Immature natural killer cell (primary cell): ENCODE measurements around the gene CGB8. TPM values are rescaled to one million over a fixed set of nuclear protein-coding genes. Genes with fewer than 3 reads are reported as not detected.
"Not testable (repeated sequence)": the region's sequence is repeated elsewhere in the genome, so short reads cannot be mapped to it uniquely, and the experiment has no call there.

Source experiments
- DNase-seq, 3 donors: peaks; one replicate each; pipeline ENCODE4 v3.0.0; 2022; ENCODE audit warnings: mixed read lengths in 1 of 3
- H3K27ac Mint-ChIP-seq, 6 donors: one replicate each; pipeline ENCODE4 v1.8.0; 2020; ENCODE audit warnings: mixed read lengths in 6 of 6, mild to moderate bottlenecking in 5 of 6, inconsistent platforms in 4 of 6, moderate library complexity in 3 of 6
- H3K27me3 Mint-ChIP-seq, 3 donors: one replicate each; pipeline ENCODE4 v1.8.0; 2020 to 2021; ENCODE audit warnings: low read depth in 3 of 3, mild to moderate bottlenecking in 3 of 3, mixed read lengths in 3 of 3, moderate library complexity in 3 of 3, inconsistent platforms in 1 of 3
- H3K36me3 Mint-ChIP-seq, 3 donors: one replicate each; pipeline ENCODE4 v1.8.0; 2020; ENCODE audit warnings: mixed read lengths in 3 of 3, inconsistent platforms in 2 of 3, mild to moderate bottlenecking in 2 of 3
- H3K4me1 Mint-ChIP-seq, 2 donors: one replicate each; pipeline ENCODE4 v1.8.0; 2020; ENCODE audit warnings: inconsistent platforms in 2 of 2, mild to moderate bottlenecking in 2 of 2, mixed read lengths in 2 of 2, moderate library complexity in 1 of 2
- H3K4me3 Mint-ChIP-seq, 5 donors: one replicate each; pipeline ENCODE4 v1.8.0; 2020; ENCODE audit warnings: mild to moderate bottlenecking in 5 of 5, mixed read lengths in 5 of 5, inconsistent platforms in 3 of 5, moderate library complexity in 3 of 5
- H3K9me3 Mint-ChIP-seq, 6 donors: one replicate each; pipeline ENCODE4 v1.8.0; 2020; ENCODE audit warnings: mild to moderate bottlenecking in 6 of 6, mixed read lengths in 6 of 6, inconsistent platforms in 4 of 6, moderate library complexity in 3 of 6
- polyA plus RNA-seq, 3 donors: library from polyadenylated mRNA; unstranded; fragments of 300-500 nt; fragmentation: Illumina TruSeq; gene quantifications; one replicate each; pipeline ENCODE4 v1.2.3, GENCODE V29; 2021

The CGB8 gene
- polyA plus RNA-seq, 3 donors from 2014 or later: not detected

GRCh38 chr19:49058562-49058961 lies 9.7 kb upstream of the CGB8 start:
- Mint-ChIP-seq H3K4me3 (no peak overlapping the region), H3K27ac (no peak overlapping the region), H3K36me3 (peaks cover 0 to 5% (median 4%) of the 10 kb centered on the region in 3 donors), H3K27me3 (peaks cover 10 to 20% (median 15%) of the 10 kb centered on the region in 3 donors), H3K4me1 (peaks cover 18 to 20% of the 10 kb centered on the region in 2 donors), H3K9me3 (no peaks in the 10 kb centered on the region)
- DNase-seq: no peak

- peaks cover 10 to 20% (median 13%) of the 10 kb centered on the region in 3 donors for H3K27me3 Mint-ChIP-seq
- peak within 1 kb of the TSS in 2 of 6 donors; percentile 27 to 46 for H3K27ac Mint-ChIP-seq
- DNase-seq: peak in 1 of 3 donors; percentile 19
- peaks cover 18 to 20% of the 10 kb centered on the region in 2 donors for H3K4me1 Mint-ChIP-seq
- no peaks in the 10 kb centered on the region for H3K9me3 Mint-ChIP-seq
- H3K4me3 Mint-ChIP-seq: peak within 1 kb of the TSS; percentile 81 to 92 (median 89)
- H3K36me3 Mint-ChIP-seq: peaks cover 0 to 5% (median 4%) of the 10 kb centered on the region in 3 donors
Observed at GRCh38 chr19:49057636-49058234, 8.8 kb upstream of the CGB8 start, which contains the start of gene CGB7. CGB7 (minus strand) TSS chr19:49057749; CDS start chr19:49055375, 2,374 bp downstream.

GRCh38 chr19:49056902-49057596 lies 8.1 kb upstream of the CGB8 start:
- H3K36me3 Mint-ChIP-seq, H3K9me3 Mint-ChIP-seq: not testable (repeated sequence)
- H3K27me3 Mint-ChIP-seq: peaks cover 10 to 20% (median 13%) of the 10 kb centered on the region in 3 donors
- peaks cover 18 to 20% of the 10 kb centered on the region in 2 donors for H3K4me1 Mint-ChIP-seq
- peak overlapping the region; percentile 81 to 92 (median 89) for H3K4me3 Mint-ChIP-seq
- DNase-seq: peak in 2 of 3 donors; percentile 9 to 19
- H3K27ac Mint-ChIP-seq: peak overlapping the region in 1 of 6 donors; percentile 27

GRCh38 chr19:49056101-49056901 lies 7.4 kb upstream of the CGB8 start:
- H3K36me3 Mint-ChIP-seq: peaks cover 0 to 5% (median 4%) of the 10 kb centered on the region in 3 donors
- H3K4me3 Mint-ChIP-seq: peak overlapping the region; percentile 81 to 92 (median 89)
- peak; percentile 53 to 57 (median 55) for DNase-seq
- H3K4me1 Mint-ChIP-seq: peaks cover 18 to 20% of the 10 kb centered on the region in 2 donors
- no peak overlapping the region for H3K27ac Mint-ChIP-seq
- H3K27me3 Mint-ChIP-seq: peaks cover 10 to 20% (median 13%) of the 10 kb centered on the region in 3 donors
- H3K9me3 Mint-ChIP-seq: no peaks in the 10 kb centered on the region

- H3K4me3 Mint-ChIP-seq, H3K4me1 Mint-ChIP-seq, H3K9me3 Mint-ChIP-seq, H3K27ac Mint-ChIP-seq, H3K27me3 Mint-ChIP-seq, H3K36me3 Mint-ChIP-seq, DNase-seq: not testable (repeated sequence)
Observed at GRCh38 chr19:49050376-49051033, 1.6 kb upstream of the CGB8 start.

GRCh38 chr19:49049834-49050233 lies 923 bp upstream of the CGB8 start:
- H3K4me1 Mint-ChIP-seq, H3K27ac Mint-ChIP-seq: not testable (repeated sequence)

GRCh38 chr19:49043548-49043947 lies 5.4 kb downstream of the CGB8 start, which contains the start of gene CGB5:
CGB5 (plus strand) TSS chr19:49043848; CDS start chr19:49044210, 362 bp downstream.
- not testable (repeated sequence) for H3K27me3 Mint-ChIP-seq, H3K4me1 Mint-ChIP-seq, H3K4me3 Mint-ChIP-seq, DNase-seq, H3K27ac Mint-ChIP-seq, H3K36me3 Mint-ChIP-seq, H3K9me3 Mint-ChIP-seq

More at GRCh38 chr19:49049834-49050233, 923 bp upstream of the CGB8 start:
- not testable (repeated sequence) for H3K27me3 Mint-ChIP-seq, H3K9me3 Mint-ChIP-seq, H3K36me3 Mint-ChIP-seq, DNase-seq, H3K4me3 Mint-ChIP-seq

GRCh38 chr19:49042666-49043065 lies 6.2 kb downstream of the CGB8 start:
- not testable (repeated sequence) for H3K27me3 Mint-ChIP-seq, H3K36me3 Mint-ChIP-seq, H3K4me3 Mint-ChIP-seq, H3K9me3 Mint-ChIP-seq, H3K4me1 Mint-ChIP-seq, H3K27ac Mint-ChIP-seq, DNase-seq

GRCh38 chr19:49042177-49042576 lies 6.7 kb downstream of the CGB8 start:
- H3K4me1 Mint-ChIP-seq: no peaks in the 10 kb centered on the region
- H3K27me3 Mint-ChIP-seq: peaks cover 0 to 3% (median 0%) of the 10 kb centered on the region in 3 donors
- H3K4me3 Mint-ChIP-seq: no peak overlapping the region
- no peaks in the 10 kb centered on the region for H3K9me3 Mint-ChIP-seq
- DNase-seq: no peak
- no peak overlapping the region for H3K27ac Mint-ChIP-seq
- no peaks in the 10 kb centered on the region for H3K36me3 Mint-ChIP-seq

GRCh38 chr19:49039736-49040135 lies 9.2 kb downstream of the CGB8 start:
- not testable (repeated sequence) for H3K9me3 Mint-ChIP-seq, H3K27ac Mint-ChIP-seq, H3K4me1 Mint-ChIP-seq, H3K4me3 Mint-ChIP-seq, DNase-seq, H3K27me3 Mint-ChIP-seq, H3K36me3 Mint-ChIP-seq

- not testable (repeated sequence) for H3K9me3 Mint-ChIP-seq, H3K36me3 Mint-ChIP-seq, DNase-seq, H3K27ac Mint-ChIP-seq, H3K4me3 Mint-ChIP-seq, H3K4me1 Mint-ChIP-seq, H3K27me3 Mint-ChIP-seq
Observed at GRCh38 chr19:49038557-49039276, 10.2 kb downstream of the CGB8 start.

- H3K36me3 Mint-ChIP-seq, H3K27me3 Mint-ChIP-seq, H3K9me3 Mint-ChIP-seq, H3K4me3 Mint-ChIP-seq, DNase-seq, H3K27ac Mint-ChIP-seq, H3K4me1 Mint-ChIP-seq: not testable (repeated sequence)
Observed at GRCh38 chr19:49038111-49038510, 10.8 kb downstream of the CGB8 start.

- not testable (repeated sequence) for H3K36me3 Mint-ChIP-seq, H3K9me3 Mint-ChIP-seq, H3K27ac Mint-ChIP-seq, H3K4me1 Mint-ChIP-seq, DNase-seq, H3K27me3 Mint-ChIP-seq, H3K4me3 Mint-ChIP-seq
Observed at GRCh38 chr19:49036815-49037214, 12.1 kb downstream of the CGB8 start, which contains the start of gene CGB1. CGB1 (minus strand) TSS chr19:49036895; CDS start chr19:49036711, 184 bp downstream.
